PC-9 (cell line): Measurements from ENCODE around the gene TXLNA. TPM values are rescaled to one million over a fixed set of nuclear protein-coding genes. Genes with fewer than 3 reads are reported as not detected.
A peak's percentile ranks its signal among the peaks of the same experiment; 100 is the strongest.

Source experiments
- BruUV-seq: library from RNA; stranded (reverse); fragments of 400-500 nt; replicated peaks from 2 replicates; lab custom pipeline; 2021; lab: Mats Ljungman, UMichigan
- CTCF ChIA-PET: fragments of 300-600 bp; sonication (Branson Sonifier 250); formaldehyde crosslinking; loops from one replicate; lab custom pipeline; 2022; ENCODE audit warnings: antibody characterized with exemption; lab: Charles Lee
- POLR2A ChIA-PET: fragments of 300-600 bp; sonication (Branson Sonifier 250); formaldehyde crosslinking; loops from one replicate; lab custom pipeline; 2022; ENCODE audit warnings: antibody characterized with exemption; ENCODE audit not compliant: unreplicated experiment; lab: Charles Lee
- DNase-seq, 2 experiments: peaks; one replicate each; pipeline versions ENCODE4 v3.0.0 to v3.0.0-alpha.2; 2015 to 2022; ENCODE audit warnings: mixed read lengths in 1 of 2
- H2AFZ ChIP-seq: fragments of 200-600 bp; sonication (generic); 2 replicates; pipeline ENCODE4 v1.8.1; 2017; ENCODE audit warnings: antibody characterized with exemption
- H3F3A ChIP-seq: fragments of 200-600 bp; sonication (generic); 2 replicates; pipeline ENCODE4 v1.8.1; 2017; ENCODE audit warnings: antibody characterized with exemption, mild to moderate bottlenecking, low read depth; ENCODE audit not compliant: insufficient read depth
- H3K27ac ChIP-seq: fragments of 200-600 bp; sonication (generic); 2 replicates; pipeline ENCODE4 v1.6.1; 2016; ENCODE audit warnings: mixed run types
- H3K27me3 ChIP-seq: fragments of 200-600 bp; sonication (generic); 2 replicates; pipeline ENCODE4 v1.6.1; 2016; ENCODE audit warnings: low read depth, mixed run types; ENCODE audit not compliant: insufficient read depth
- H3K36me3 ChIP-seq: fragments of 200-600 bp; sonication (generic); 2 replicates; pipeline ENCODE4 v1.6.1; 2016; ENCODE audit warnings: low read depth, mixed run types
- H3K4me1 ChIP-seq: fragments of 200-600 bp; sonication (generic); replicated peaks from 2 replicates; pipeline ENCODE4 v1.6.1; 2016; ENCODE audit warnings: mixed run types; ENCODE audit not compliant: insufficient read depth
- H3K4me2 ChIP-seq: fragments of 200-600 bp; sonication (generic); 2 replicates; pipeline ENCODE4 v1.6.1; 2017; ENCODE audit warnings: mixed run types
- H3K4me3 ChIP-seq: fragments of 200-600 bp; sonication (generic); 2 replicates; pipeline ENCODE4 v1.6.1; 2016; ENCODE audit warnings: mixed run types
- H3K79me2 ChIP-seq: fragments of 200-600 bp; sonication (generic); 2 replicates; pipeline ENCODE4 v1.6.1; 2017; ENCODE audit warnings: low read depth, mixed run types
- H3K9me2 ChIP-seq: fragments of 200-600 bp; sonication (generic); 2 replicates; pipeline ENCODE4 v1.8.1; 2017; ENCODE audit warnings: mild to moderate bottlenecking; ENCODE audit not compliant: insufficient read depth
- H3K9me3 ChIP-seq: fragments of 200-600 bp; sonication (generic); 2 replicates; pipeline ENCODE4 v1.8.1; 2016; ENCODE audit warnings: low read depth; ENCODE audit not compliant: insufficient read depth
- H4K20me1 ChIP-seq: fragments of 200-600 bp; sonication (generic); 2 replicates; pipeline ENCODE4 v1.8.1; 2017; ENCODE audit not compliant: insufficient read depth
- EZH2 ChIP-seq: fragments of 200-600 bp; sonication (generic); IDR thresholded peaks from 2 replicates; pipeline ENCODE4 v1.8.0; 2017; ENCODE audit warnings: antibody characterized with exemption, low read depth
- intact Hi-C: fragments of 100-400 bp; cut with micrococcal nuclease; formaldehyde crosslinking; loops from one replicate; pipeline ENCODE4 v1.10.0; 2022; ENCODE audit not compliant: unreplicated experiment
- total RNA-seq: library from RNA; stranded (reverse); gene quantifications from 2 replicates; pipeline ENCODE4 v1.2.3, GENCODE V29; 2021
- TF ChIP-seq, protein P1 (sequence below): fragments of 200-600 bp; sonication (generic); conservative IDR thresholded peaks from 2 replicates; pipeline ENCODE4 v1.6.1; 2017; ENCODE audit warnings: mixed run types, antibody characterized with exemption, mild to moderate bottlenecking, moderate library complexity

The TXLNA gene
- total RNA-seq, 1 experiment from 2014 or later, result 45.8 TPM

DNA sequence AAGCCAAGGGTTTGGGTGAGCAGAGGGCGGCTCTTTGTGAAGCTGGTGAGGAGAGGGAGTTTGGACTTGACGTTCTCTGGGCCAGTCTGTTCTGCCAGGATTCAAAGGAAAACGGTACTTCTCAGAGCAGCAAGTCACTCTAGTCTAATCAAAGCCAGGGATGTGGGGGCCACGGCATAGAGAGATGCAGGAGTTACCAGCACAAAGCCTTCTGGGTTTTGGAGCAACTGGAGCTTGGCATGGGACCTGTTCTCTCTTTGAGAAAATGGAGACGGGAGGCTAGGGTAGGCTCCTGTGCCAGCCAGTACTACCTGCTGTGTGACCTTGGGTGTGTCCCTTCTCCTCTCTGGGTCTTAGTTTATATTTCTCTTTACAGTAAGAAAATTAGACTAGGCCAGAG is 2.1 kb downstream of the TXLNA start:
- Histone ChIP-seq H3K79me2 (peaks cover 57% of the 10 kb centered on the region), H3K27ac (no peak overlapping the region), H2AFZ (no peak overlapping the region), H3K9me3 (no peaks in the 10 kb centered on the region), H3K4me1 (peaks cover 29% of the 10 kb centered on the region), H3K4me3 (no peak overlapping the region), H3K9me2 (no peaks in the 10 kb centered on the region), H3K36me3 (peaks cover 43% of the 10 kb centered on the region), H3F3A (peaks cover 41% of the 10 kb centered on the region), H3K4me2 (peak overlapping the region; percentile 84), H4K20me1 (peaks cover 21% of the 10 kb centered on the region; the same call in 1 of the 2 replicates), H3K27me3 (no peaks in the 10 kb centered on the region)
- intact Hi-C loops, result no loop called here
- TF ChIP-seq, protein P1, sequence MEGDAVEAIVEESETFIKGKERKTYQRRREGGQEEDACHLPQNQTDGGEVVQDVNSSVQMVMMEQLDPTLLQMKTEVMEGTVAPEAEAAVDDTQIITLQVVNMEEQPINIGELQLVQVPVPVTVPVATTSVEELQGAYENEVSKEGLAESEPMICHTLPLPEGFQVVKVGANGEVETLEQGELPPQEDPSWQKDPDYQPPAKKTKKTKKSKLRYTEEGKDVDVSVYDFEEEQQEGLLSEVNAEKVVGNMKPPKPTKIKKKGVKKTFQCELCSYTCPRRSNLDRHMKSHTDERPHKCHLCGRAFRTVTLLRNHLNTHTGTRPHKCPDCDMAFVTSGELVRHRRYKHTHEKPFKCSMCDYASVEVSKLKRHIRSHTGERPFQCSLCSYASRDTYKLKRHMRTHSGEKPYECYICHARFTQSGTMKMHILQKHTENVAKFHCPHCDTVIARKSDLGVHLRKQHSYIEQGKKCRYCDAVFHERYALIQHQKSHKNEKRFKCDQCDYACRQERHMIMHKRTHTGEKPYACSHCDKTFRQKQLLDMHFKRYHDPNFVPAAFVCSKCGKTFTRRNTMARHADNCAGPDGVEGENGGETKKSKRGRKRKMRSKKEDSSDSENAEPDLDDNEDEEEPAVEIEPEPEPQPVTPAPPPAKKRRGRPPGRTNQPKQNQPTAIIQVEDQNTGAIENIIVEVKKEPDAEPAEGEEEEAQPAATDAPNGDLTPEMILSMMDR, result no peak
- TF ChIP-seq EZH2, result no peak
- no peak for DNase-seq
- ChIA-PET CTCF (no interaction called here), POLR2A (no interaction called here)
- BruUV-seq, result no TSS peak

DNA sequence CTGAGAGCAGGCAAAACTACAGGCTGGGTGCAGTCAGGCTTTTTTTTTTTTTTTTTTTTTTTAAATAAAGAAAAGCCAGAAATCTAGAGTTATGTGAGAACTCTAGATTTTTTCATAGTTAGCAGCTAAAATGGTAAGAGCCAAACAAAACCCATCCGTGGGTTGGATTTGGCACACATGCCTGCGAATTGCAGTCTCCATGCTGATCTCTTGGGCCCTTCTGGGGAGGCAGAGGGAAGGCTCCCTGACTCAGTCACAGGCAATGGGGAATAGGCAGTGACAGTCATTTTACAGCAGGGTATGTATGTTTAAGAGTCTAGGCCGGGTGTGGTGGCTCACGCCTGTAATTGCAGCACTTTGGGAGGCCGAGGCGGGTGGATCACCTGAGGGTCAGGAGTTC is 2.6 kb downstream of the TXLNA start:
- H3K9me3 ChIP-seq, result no peaks in the 10 kb centered on the region
- BruUV-seq, result no TSS peak
- H3K27me3 ChIP-seq, result no peaks in the 10 kb centered on the region
- peaks cover 48% of the 10 kb centered on the region for H3K36me3 ChIP-seq
- H3K4me1 ChIP-seq, result peaks cover 29% of the 10 kb centered on the region
- intact Hi-C loops, result no loop called here
- no peak for TF ChIP-seq EZH2
- TF ChIP-seq, protein P1, result no peak
- H2AFZ ChIP-seq, result no peak overlapping the region
- H3K4me3 ChIP-seq, result no peak overlapping the region
- H3F3A ChIP-seq, result peaks cover 39% of the 10 kb centered on the region
- peaks cover 62% of the 10 kb centered on the region for H3K79me2 ChIP-seq
- DNase-seq, result no peak
- ChIA-PET POLR2A (no interaction called here), CTCF (no interaction called here)
- peaks cover 26% of the 10 kb centered on the region; the same call in 1 of the 2 replicates for H4K20me1 ChIP-seq
- H3K4me2 ChIP-seq, result peak overlapping the region; percentile 84; the same call in 1 of the 2 replicates
- no peaks in the 10 kb centered on the region for H3K9me2 ChIP-seq
- no peak overlapping the region for H3K27ac ChIP-seq

DNA sequence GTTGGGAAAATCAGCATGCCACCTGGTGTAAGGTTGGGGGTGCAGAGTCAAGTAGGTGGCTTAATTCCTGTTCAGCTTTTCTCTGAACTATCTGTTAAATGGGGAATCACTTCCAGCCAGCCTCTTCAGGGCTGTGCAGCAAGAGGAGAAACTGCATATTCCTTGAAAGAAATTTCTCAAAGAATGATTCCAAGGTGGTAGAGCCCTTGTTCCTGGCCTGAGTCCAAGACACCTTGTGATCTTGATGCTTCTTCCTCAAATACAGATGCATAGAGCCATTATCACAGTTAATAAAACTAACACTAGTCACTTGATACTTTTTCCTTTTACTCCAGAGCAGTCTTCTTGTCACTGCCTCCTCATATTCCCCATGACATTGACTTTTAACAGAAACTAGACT is 5.2 kb downstream of the TXLNA start:
- Histone ChIP-seq H3K36me3 (peaks cover 72% of the 10 kb centered on the region), H3K79me2 (peaks cover 67% of the 10 kb centered on the region), H3F3A (peaks cover 17% of the 10 kb centered on the region; the same call in 1 of the 2 replicates), H4K20me1 (peaks cover 28% of the 10 kb centered on the region; the same call in 1 of the 2 replicates), H3K9me3 (no peaks in the 10 kb centered on the region), H2AFZ (no peak overlapping the region), H3K27me3 (no peaks in the 10 kb centered on the region), H3K4me3 (no peak overlapping the region), H3K4me2 (no peak overlapping the region), H3K27ac (no peak overlapping the region), H3K4me1 (peaks cover 12% of the 10 kb centered on the region), H3K9me2 (no peaks in the 10 kb centered on the region)
- no TSS peak for BruUV-seq
- intact Hi-C loops, result no loop called here
- CTCF ChIA-PET, result no interaction called here
- TF ChIP-seq, protein P1, result no peak
- no peak for TF ChIP-seq EZH2
- no peak for DNase-seq
- POLR2A ChIA-PET, result no interaction called here
